GM18526 (cell line): Measurements from ENCODE around the gene UBAC2.

Source experiments
- POLR2A ChIP-seq: IDR thresholded peaks from 3 replicates; pipeline ENCODE4 v1.6.1; 2011; ENCODE audit not compliant: insufficient read length; ENCODE audit errors: extremely low read depth

UBAC2 gene

DNA sequence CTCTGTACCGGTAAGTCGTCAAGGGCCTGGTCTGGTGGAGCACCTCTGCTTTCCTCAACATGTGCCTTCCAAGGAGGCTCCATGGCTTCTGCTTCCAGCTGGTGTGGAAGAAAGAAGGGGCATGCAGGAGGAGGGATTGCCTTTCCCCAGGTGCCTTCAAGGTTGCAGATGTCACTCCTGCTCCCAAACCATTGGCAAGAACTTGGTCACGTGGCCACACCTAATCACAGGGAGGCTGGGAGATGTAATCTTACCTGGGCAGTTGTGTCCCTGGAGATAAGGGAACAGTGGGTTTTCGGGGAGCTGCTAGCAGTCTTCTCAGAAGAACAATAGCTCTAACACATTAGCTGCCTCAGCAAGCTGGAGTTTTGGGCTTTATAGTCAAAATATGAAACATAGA lies 67.3 kb downstream of the UBAC2 start:
- TF ChIP-seq POLR2A: no peak

GRCh38 chr13:99268822-99269221 lies 68.2 kb downstream of the UBAC2 start:
- no peak for TF ChIP-seq POLR2A

GRCh38 chr13:99269627-99270241 lies 69.1 kb downstream of the UBAC2 start:
- no peak for TF ChIP-seq POLR2A

- no peak for TF ChIP-seq POLR2A
These were observed 69.9 kb downstream of the UBAC2 start for GRCh38 chr13:99270518-99270917.

DNA sequence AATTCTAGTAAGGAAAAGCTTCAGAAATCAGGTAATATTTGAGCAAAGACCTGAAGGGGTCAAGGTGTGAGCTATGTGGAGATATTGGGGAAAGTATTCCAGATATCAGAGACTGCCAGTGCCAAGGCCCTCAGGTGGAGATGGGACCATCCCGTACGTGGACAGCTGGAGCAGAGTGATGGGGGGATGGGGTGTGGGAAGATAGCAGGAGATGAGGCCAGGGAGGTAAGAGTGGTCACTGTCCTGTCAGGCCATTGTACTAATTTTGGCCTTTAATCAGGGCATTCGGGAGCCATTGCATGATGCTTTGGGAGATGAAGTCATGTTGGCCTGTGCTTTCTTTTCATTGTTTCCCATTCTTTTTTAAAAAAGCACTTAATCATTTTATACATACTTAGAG lies 70.6 kb downstream of the UBAC2 start:
- no peak for TF ChIP-seq POLR2A

DNA sequence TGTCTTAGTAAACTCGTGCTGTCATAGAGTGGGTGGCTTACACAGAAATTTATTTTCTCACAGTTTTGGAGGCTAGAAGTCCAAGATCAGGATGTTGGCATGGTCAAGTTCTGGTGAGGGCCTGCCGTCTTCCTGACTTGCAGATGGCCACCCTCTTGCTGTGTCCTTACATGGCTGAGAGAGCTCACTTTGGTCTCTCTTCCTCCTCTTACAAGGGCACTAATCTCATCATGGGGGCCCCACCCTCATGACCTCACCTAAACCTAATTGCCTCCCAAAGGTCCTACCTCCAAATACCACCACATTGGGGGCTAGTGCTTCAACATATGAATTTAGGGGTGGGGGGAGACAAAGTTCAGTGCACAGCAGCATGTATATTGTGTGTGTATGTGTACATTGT lies 71.8 kb downstream of the UBAC2 start:
- TF ChIP-seq POLR2A: no peak

DNA sequence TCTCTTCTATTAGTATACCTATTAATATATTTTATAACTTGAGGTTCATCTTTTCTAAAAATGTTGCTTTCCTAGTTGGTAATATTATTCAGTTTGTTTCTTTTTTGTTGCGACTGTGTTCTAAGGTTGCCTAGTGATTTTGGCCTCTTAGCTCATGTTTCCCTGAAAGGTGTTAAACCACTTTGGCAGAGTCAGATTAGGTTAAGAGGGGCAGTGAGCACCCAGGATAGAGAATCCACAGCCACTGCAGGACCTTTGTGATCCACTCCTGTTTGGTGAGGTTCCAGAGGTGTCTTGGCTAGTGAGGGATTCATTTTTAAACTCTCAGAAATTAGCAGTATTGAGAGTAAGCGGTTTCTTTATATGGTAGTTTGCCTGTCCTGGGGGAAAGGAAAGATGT lies 72.5 kb downstream of the UBAC2 start:
- TF ChIP-seq POLR2A: no peak

DNA sequence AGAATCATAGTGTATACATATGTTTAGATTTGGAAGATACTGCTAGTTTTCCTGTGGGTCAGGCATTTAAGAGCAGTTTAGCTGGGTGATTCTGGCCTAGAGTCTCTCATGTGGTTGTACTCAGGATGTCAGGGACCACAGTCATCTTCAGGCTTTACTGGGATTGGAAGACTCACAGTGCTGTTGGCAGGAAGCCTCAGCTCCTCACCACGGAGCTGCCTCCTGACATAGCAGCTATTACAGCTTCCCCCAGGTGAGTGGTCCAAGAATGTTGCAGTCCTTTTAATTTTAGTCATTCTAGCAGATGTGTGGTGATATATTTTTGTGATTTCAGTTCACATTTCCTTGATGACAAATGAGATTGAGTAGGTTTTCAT lies 74.4 kb downstream of the UBAC2 start:
- no peak for TF ChIP-seq POLR2A

GRCh38 chr13:99276706-99277105 lies 76.1 kb downstream of the UBAC2 start:
- no peak for TF ChIP-seq POLR2A

DNA sequence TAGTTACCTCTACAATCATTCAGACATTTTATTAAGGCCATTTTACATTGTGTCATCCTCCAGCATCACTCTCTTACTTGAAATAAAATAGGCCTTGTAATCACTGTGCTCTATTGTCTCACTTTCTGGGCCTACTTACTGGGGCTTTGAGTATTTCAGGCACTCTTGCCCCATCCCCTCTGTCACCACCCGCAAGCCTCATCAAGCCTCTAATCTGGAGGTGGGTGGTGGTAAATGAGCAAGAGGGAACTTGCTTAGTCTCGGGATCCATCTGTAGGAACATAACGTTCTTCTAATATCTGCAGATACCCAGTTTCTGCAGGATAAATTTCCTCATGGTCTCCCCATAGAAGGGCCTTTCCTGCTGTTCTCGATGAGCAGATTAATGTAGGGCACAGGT lies 77.0 kb downstream of the UBAC2 start:
- TF ChIP-seq POLR2A: no peak

DNA sequence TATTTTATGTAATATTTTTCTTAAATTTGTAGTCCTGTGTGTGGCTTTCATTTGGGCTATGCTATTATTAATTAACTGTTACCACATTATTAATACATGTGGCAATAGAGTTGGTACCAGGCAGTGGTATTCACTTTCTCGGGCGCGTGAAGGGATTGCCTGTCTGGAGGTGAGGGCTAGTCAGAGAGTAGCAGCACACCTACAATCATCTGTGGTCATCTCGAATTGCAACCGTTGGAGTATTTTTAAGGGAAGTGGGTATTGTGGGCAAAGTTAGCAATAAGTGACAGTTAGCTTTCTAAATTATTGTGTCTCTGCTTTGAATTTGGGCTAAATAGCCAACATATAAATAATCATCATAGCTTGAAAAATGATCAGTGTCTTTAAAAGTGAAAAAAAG lies 77.5 kb downstream of the UBAC2 start:
- TF ChIP-seq POLR2A: no peak

GRCh38 chr13:99278843-99279242 lies 78.2 kb downstream of the UBAC2 start:
- TF ChIP-seq POLR2A: no peak

DNA sequence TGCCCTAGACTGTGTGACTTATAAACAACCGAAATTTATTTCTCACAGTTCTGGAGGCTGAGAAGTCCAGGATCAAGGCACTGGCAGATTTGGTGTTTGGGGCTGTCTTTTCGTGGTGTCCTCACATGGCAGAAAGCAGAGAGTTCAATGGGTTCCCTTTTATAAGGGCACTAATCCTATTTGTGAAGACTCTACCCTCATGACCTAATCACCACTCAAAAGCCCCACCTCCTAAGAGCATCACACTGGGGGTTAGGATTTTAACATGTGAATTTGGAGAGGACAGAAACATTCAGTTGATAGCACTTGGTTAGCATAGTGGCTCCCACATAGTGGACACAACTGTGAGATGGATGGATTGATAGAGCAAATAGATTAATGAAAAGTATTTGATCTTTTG lies 79.0 kb downstream of the UBAC2 start:
- TF ChIP-seq POLR2A: no peak

DNA sequence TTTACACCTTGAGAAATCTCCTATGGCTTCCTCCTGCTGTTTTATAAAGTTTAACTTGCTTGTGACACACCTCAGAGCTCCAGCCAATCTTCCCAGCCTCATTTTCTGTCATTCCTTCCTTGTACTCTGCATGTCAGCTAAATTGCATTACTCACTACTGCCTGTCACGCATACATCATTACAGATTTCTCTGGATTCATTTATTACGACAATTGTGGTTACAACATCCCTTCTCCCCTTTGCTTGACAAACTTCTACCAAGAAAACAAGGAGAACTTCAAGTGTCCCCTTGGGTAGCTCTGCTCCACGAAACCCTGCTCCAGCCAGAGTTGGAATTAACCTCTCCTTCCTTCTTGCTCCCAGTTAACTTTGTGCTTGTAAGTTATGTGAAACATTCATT lies 79.5 kb downstream of the UBAC2 start:
- no peak for TF ChIP-seq POLR2A

GRCh38 chr13:99281811-99282263 lies 81.2 kb downstream of the UBAC2 start:
- no peak for TF ChIP-seq POLR2A

DNA sequence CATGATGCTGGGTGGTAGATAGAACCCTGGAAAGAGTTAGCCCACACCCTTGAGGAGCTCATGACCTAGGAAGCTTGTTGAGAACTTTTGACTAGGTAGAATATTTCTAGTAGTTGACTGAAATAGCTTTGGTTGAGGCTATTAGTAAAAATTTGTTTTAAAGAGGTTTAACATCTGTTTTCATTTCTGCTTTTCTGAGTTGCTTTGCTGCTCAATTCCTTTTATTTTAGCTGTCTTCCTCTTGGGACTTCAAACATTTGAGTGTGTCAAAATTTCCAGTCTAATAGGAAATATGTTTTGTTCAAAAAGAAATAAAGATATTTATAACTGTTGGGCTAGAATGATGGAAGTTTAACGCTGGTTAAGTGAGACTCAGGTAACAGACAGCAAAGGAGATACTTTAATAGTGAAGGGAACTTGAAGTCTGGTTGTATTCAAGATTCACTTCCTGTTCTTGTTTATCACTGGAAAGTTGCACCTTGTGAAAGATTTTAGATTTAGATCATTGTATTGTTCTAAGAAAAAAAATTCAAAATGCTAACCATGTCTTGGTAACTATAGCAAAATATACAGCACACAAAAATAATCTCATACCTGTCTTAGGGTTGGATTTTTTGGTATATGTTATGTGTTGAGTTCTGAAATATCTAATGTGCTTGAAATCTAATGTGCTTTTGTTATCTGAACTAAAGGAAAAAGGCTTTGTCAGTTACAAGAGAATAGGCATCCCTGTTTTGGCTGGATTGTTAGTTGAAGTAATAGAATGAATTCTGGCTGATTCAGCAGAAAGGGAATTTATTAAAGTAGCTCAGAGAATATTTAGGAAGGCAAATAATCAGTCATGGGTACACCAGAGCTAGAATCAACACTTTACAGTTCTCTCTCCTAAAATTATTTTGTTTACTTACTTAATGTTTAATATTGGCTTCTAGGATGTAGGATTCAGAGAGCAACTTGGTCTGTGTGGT lies 81.9 kb downstream of the UBAC2 start:
- no peak for TF ChIP-seq POLR2A
